Fibroblast of skin of left biceps (primary cell): ENCODE results near the gene FFAR4.

Experiments
- DNase-seq, 2 experiments: peaks; one replicate each; pipeline ENCODE4 v3.0.0-alpha.2; 2013; ENCODE audit warnings: low read depth in 2 of 2

Gene FFAR4

GRCh38 chr10:93572606-93573005 lies 6.1 kb downstream of the FFAR4 start:
- DNase-seq: no peak

GRCh38 chr10:93573051-93573909 lies 6.8 kb downstream of the FFAR4 start:
- DNase-seq: no peak

- no peak for DNase-seq
Observed at GRCh38 chr10:93573924-93574323, 7.5 kb downstream of the FFAR4 start.

GRCh38 chr10:93576888-93577287 lies 10.4 kb downstream of the FFAR4 start:
- no peak for DNase-seq

- no peak for DNase-seq
Observed at GRCh38 chr10:93577565-93577964, 11.1 kb downstream of the FFAR4 start.

- DNase-seq: no peak
Observed at GRCh38 chr10:93579089-93579488, 12.6 kb downstream of the FFAR4 start.

- no peak for DNase-seq
Observed at GRCh38 chr10:93579985-93580711, 13.7 kb downstream of the FFAR4 start.

- DNase-seq: no peak
Observed at GRCh38 chr10:93580828-93581227, 14.4 kb downstream of the FFAR4 start.

GRCh38 chr10:93584445-93584844 lies 18.0 kb downstream of the FFAR4 start:
- DNase-seq: no peak

- DNase-seq: no peak
Observed at GRCh38 chr10:93589648-93590562, 23.4 kb downstream of the FFAR4 start.

- no peak for DNase-seq
Observed at GRCh38 chr10:93590638-93591037, 24.2 kb downstream of the FFAR4 start.

GRCh38 chr10:93591065-93591808 lies 24.8 kb downstream of the FFAR4 start:
- DNase-seq: no peak

GRCh38 chr10:93593254-93593653 lies 26.8 kb downstream of the FFAR4 start:
- no peak for DNase-seq

- no peak for DNase-seq
Observed at GRCh38 chr10:93593749-93594148, 27.3 kb downstream of the FFAR4 start.

- DNase-seq: no peak
Observed at GRCh38 chr10:93594518-93594917, 28.1 kb downstream of the FFAR4 start.

- no peak for DNase-seq
Observed at GRCh38 chr10:93595378-93596161, 29.1 kb downstream of the FFAR4 start.

- DNase-seq: no peak
Observed at GRCh38 chr10:93596539-93596938, 30.1 kb downstream of the FFAR4 start.

- DNase-seq: no peak
Observed at GRCh38 chr10:93597075-93597599, 30.7 kb downstream of the FFAR4 start.

GRCh38 chr10:93598157-93598556 lies 31.7 kb downstream of the FFAR4 start:
- no peak for DNase-seq

GRCh38 chr10:93599335-93599734 lies 32.9 kb downstream of the FFAR4 start:
- no peak for DNase-seq
